Jurkat, Clone E6-1 (cell line): ENCODE results near the gene CFAP58.

Source experiments
- DNase-seq: peaks from one replicate; pipeline ENCODE4 v3.0.0-alpha.2; 2011; ENCODE audit warnings: low read depth, low spot score
- H3K4me3 ChIP-seq: 2 replicates; pipeline ENCODE4 v1.5.1; 2011; ENCODE audit warnings: mild to moderate bottlenecking, low read length, control low read depth, moderate library complexity

The CFAP58 gene

DNA sequence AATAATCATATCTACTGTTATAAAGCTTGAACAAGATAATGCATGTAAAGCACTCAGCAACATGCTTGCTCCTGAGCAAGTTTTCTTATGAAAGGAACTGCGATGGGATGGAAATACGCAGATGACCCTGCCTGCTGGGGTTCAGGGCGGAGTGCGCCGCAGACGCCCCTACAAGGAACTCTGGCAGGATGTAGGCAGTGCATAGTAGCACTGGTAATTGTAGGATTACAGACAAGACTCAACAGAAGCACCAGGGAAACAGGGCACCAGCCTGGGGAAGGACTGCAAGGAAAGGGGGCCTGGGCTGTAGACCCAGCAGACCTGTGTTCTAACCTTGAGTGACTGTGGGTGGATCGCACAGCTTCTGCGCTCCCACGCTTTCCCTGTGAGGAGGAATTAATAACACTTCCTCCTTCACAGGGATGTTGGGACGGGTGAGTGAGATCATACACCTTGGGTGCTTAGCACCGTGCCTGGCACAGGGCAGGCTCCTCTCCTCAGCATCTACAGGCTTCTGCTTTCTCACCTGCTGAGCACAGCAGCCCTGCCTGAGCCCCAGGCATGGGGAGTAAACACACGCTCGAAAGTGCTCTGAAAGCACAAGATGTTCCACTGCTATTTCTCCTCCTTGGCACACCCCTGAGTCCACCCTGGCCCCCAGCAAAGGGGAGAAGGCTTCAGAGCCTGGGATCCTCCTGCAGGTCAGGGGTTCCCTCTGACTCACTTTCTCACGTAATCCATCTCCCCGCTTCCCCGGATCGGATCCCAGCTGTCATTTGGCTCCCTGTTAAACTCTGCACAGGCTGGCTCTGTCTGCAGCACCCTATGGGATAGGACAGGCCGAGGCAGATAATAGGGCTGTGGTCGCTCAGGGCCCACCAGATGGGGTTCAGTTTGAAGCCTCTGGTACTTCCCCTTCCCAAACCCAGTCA, 34.6 kb upstream of the CFAP58 start:
- no peak for DNase-seq
- no peak overlapping the region for H3K4me3 ChIP-seq

GRCh38 chr10:104321226-104321625, 32.4 kb upstream of the CFAP58 start:
- no peak overlapping the region for H3K4me3 ChIP-seq
- no peak for DNase-seq

DNA sequence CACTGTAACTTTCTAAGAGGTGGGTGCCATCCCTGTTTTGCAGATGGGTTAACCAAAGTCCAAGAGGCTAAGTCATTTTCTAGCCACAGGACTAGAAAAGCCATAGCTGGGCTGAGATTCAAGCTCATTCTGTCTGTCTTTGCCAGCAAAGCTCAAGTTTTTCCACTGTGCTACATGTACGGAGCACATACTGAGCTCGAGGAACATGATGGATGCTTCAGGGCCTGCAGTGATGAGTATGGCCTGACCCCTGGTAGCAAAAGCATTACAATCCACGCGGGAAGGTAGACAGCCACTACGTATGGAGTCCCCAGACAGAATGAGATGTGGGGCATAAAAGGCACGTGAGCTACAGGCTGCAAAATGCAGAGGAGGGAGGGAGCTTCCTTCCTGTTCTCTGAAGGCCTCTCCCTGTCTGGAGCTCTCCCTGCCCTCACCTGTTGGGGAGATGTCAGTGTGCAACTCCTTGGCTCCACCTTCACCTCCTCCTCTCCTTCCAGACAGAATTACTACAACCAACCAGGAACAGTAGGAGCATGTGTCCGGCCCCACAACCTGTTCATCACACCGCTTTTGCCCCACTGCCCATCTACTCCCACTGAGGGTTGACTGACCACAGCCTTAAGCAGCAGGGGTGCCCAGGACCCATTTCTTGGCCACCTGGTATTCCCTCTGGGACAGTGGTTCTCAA, 31.8 kb upstream of the CFAP58 start:
- H3K4me3 ChIP-seq, result no peak overlapping the region
- peak; percentile 23 for DNase-seq

DNA sequence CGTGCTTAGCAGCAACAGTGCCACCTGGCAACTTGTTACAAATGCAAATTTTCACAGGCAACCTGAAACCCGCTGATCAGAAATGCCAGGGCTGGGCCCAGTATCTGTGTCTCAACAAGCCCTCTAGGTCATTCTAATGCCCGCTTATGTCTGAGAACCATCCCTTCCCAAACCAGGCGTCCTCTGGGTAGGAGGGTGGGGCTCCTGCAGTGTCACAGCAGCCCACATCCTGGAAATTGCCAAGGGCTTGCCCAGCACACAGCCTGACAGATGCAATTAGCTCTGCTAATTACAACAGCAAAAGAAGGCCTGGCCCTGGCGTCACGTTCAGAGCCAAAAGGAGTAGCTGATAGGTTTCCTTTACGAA, 31.2 kb upstream of the CFAP58 start:
- DNase-seq, result peak; percentile 48
- no peak overlapping the region for H3K4me3 ChIP-seq

DNA sequence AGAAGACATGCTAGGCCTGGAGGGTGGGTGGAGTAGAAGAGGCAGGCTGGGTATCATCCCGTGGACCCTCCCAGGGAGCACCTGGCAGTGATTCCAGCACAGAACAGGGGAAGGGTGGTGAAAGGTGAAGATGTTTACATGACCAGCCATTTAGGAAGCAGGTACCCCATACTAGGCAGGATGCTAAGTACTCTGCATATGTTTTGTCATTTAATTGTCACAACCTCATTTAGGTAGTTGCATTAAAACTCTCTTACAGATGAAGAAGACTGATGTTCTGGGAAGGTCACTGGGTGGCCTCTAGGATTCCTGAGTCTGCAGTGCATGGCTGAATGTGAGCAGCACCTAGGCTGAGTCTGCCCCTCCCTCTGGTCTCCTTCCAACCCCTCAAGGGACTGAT, 30.5 kb upstream of the CFAP58 start:
- no peak for DNase-seq
- no peak overlapping the region for H3K4me3 ChIP-seq

DNA sequence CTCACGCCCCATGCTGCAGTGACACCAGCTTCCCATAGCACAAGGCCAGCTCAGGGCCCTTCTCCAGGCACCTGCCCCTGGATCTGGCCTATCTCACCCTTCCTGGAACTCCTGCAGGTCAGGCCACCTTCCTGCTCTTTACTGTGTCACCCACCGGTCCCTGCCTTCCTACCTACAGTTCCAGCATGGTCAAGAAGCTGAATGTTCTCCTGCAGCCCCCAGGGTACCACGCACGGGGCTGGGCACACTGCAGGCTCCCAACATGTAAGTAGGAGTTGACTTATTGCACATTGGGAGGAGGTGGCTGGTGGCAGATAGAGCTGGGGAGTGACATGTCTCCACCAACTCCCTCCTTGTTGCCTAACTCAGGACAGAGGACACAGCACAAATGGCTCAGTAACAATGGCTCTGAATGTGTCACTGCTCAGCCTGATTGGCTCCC, 29.9 kb upstream of the CFAP58 start:
- no peak overlapping the region for H3K4me3 ChIP-seq
- no peak for DNase-seq

GRCh38 chr10:104324221-104324686, 29.4 kb upstream of the CFAP58 start:
- no peak overlapping the region for H3K4me3 ChIP-seq
- no peak for DNase-seq

- DNase-seq, result no peak
- no peak overlapping the region for H3K4me3 ChIP-seq
These were observed 28.7 kb upstream of the CFAP58 start for GRCh38 chr10:104324931-104325330.

GRCh38 chr10:104325436-104326435, 27.9 kb upstream of the CFAP58 start:
- DNase-seq, result no peak
- no peak overlapping the region for H3K4me3 ChIP-seq

DNA sequence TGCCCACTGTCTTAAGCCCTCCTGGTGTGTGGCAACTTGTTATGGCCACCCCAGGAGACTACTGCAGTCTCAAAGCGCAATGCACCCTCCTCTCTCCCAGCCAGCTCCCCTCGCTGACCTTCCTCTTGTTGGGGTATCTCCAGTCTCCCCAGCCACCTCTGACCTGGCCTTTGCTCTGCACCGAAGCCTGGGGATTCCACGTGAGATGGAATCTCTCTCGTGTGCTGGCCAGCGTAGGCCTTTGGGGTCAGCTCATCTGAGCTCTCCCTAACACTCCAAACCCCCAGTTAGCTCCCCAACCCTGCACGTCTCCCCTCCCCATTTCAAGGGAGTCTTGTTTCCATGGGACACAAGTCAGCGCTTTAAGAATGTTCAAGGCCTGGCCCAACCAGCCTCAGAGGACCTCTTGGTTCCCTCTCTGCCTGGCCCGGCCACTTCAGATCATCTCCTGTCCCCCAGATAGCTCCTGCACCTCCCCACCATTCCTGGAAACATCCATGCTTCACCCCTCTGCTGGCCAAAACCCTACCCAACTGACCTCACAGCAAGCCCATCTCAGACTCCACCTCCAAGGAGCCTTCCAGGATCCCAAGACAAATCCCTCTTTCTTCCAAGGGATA, 26.5 kb upstream of the CFAP58 start:
- no peak overlapping the region for H3K4me3 ChIP-seq
- DNase-seq, result no peak

DNA sequence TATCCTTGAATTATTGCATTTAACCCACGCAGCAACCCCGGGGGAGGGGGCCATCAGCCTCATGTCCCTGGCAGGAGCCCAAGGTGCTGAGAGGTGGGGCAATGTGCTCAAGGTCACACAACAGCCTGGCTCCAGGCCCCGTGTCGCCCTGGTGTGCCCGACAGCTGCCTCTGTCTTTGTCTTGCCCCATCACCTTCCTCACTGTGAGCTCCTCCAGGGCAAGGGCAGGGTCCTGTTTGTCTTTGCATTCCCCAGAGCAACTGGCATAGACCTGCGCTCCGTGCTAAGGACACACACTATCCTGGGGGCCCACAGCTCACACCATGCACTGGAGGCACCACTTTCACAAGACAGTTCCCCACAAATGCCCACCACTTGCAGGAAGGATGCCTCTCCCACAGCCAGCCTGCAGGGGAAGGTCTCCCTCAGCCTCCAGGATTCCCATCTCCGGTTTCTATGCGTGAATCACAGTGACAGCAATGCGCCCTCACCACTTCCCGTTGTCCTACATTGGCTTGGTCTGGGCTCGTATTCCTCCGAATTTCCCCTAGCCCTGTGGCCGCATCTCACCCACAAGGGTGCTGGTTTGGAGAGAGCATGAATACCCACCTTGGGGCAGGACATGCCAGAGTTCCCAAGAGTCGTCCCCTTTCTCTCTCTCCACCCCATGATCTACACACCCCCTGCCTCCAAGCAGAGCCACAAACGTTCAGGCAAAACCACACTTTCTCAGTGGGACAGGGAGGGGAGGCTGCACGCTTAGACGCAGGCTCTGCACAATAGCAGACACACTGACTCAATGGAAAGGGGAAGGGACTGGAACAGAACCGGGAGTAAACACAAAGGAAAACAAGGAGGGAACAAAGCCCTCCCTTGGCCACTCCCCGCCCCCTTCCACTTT, 25.6 kb upstream of the CFAP58 start:
- H3K4me3 ChIP-seq, result peak overlapping the region; percentile 50
- peak; percentile 49 for DNase-seq

GRCh38 chr10:104328646-104328895, 25.1 kb upstream of the CFAP58 start:
- H3K4me3 ChIP-seq, result peak overlapping the region; percentile 50
- DNase-seq, result no peak

- DNase-seq, result peak; percentile 81
- peak overlapping the region; percentile 50 for H3K4me3 ChIP-seq
These were observed 24.5 kb upstream of the CFAP58 start for GRCh38 chr10:104328896-104329710.

DNA sequence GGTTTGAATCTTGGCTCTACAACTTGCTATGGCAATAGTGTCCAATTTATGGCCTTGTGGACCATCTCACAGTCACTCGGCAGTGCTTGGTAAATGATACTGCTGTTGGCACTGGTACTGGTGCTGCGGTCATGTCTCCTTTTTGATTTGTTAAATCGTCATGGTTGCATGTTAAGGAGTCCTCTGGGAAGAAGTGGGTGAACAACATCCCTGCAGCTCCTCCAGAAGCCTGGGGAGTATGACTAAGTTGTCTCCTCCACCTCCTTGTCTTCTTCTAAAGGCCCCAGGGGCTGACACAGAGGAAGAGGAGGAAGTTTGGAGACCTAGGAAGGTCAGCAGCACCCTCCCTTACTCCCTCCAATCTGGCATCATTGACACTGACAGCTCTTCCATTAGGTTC, 23.9 kb upstream of the CFAP58 start:
- H3K4me3 ChIP-seq, result no peak overlapping the region
- no peak for DNase-seq

DNA sequence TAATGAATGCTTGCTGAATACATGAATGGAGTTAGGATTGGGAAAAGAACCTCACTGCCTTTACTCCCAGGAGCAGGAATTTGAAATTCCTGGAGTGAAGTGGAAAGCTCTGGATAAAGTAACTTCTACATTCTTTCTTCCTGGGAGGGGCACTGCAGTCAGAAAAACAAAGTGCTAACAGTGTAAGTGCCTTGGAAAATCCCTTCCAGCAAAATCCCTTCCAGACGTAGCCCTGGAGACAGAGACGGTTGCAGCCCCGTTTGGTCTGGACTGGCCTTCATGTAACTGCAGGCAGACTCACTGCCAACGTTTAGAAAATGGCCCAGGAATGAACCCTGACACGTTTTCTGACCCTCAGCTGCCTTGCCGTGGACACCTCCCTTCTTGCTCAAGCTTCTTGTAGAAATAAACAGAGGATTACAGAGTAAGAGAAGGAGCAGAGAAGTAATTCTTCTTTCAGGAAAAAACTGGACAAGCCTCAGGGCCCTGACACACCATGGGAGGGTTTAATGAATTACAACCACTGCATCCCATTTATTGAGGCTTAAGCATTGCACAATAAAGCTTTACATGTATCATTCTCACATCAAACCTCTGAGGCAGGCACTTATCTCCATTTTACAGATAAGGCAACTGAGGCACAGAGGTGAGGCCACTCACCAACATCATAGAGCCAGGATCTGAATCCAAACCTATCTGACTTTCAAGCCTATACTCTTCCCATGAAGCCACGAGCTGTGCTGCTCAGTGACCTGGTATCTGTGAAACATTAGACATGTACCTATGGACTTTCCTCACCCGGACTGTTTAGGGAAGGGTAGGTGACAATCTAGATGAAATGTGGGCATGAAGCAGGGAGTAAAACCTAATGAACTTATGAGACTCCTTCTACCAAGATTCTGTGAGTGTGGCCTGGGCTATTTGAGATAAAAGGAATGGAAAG, 23.2 kb upstream of the CFAP58 start:
- H3K4me3 ChIP-seq, result no peak overlapping the region
- no peak for DNase-seq

- no peak overlapping the region for H3K4me3 ChIP-seq
These were observed 22.3 kb upstream of the CFAP58 start for GRCh38 chr10:104331208-104331838.

More at GRCh38 chr10:104331208-104331838, 22.3 kb upstream of the CFAP58 start:
- DNase-seq, result no peak
